Mononuclear cell (primary cell): ENCODE data around the gene CYFIP2. TPM values are rescaled to one million over a fixed set of nuclear protein-coding genes. Genes with fewer than 3 reads are reported as not detected.

Experiments
- H3K27me3 ChIP-seq: 2 replicates; pipeline ENCODE4 v1.6.0; 2011; ENCODE audit warnings: low read length, control low read depth; ENCODE audit not compliant: insufficient read depth
- H3K4me1 ChIP-seq: 2 replicates; pipeline ENCODE4 v1.5.1; 2011; ENCODE audit warnings: mild to moderate bottlenecking, low read length, control low read depth; ENCODE audit not compliant: insufficient read depth
- H3K4me3 ChIP-seq: 2 replicates; pipeline ENCODE4 v1.5.1; 2011; ENCODE audit warnings: mild to moderate bottlenecking, low read length, moderate library complexity
- H3K9me3 ChIP-seq: 2 replicates; pipeline ENCODE4 v1.5.1; 2011; ENCODE audit warnings: low read depth, mild to moderate bottlenecking, control low read depth, low read length
- total RNA-seq: library from RNA; depleted of rRNA; stranded (reverse); fragments of >200 nt; gene quantifications from one replicate; pipeline ENCODE4 v1.2.3, GENCODE V29; 2012

The CYFIP2 gene
- total RNA-seq, 1 donor: 200 TPM

GRCh38 chr5:157366741-157367674 is 101.1 kb downstream of the CYFIP2 start:
- no peaks in the 10 kb centered on the region for H3K9me3 ChIP-seq
- no peak overlapping the region for H3K4me3 ChIP-seq
- no peaks in the 10 kb centered on the region for H3K4me1 ChIP-seq
- no peaks in the 10 kb centered on the region for H3K27me3 ChIP-seq

GRCh38 chr5:157369507-157369906 is 103.6 kb downstream of the CYFIP2 start:
- no peaks in the 10 kb centered on the region for H3K4me1 ChIP-seq
- H3K9me3 ChIP-seq: no peaks in the 10 kb centered on the region

GRCh38 chr5:157370967-157371366 is 105.0 kb downstream of the CYFIP2 start:
- Histone ChIP-seq H3K27me3 (no peaks in the 10 kb centered on the region), H3K4me1 (no peaks in the 10 kb centered on the region), H3K4me3 (no peak overlapping the region), H3K9me3 (no peaks in the 10 kb centered on the region)

More at GRCh38 chr5:157369507-157369906, 103.6 kb downstream of the CYFIP2 start:
- Histone ChIP-seq H3K4me3 (no peak overlapping the region), H3K27me3 (no peaks in the 10 kb centered on the region)

- Histone ChIP-seq H3K4me3 (no peak overlapping the region), H3K4me1 (no peaks in the 10 kb centered on the region), H3K9me3 (no peaks in the 10 kb centered on the region), H3K27me3 (no peaks in the 10 kb centered on the region)
These were observed 105.9 kb downstream of the CYFIP2 start for GRCh38 chr5:157371655-157372471.

- H3K27me3 ChIP-seq: no peaks in the 10 kb centered on the region
- H3K4me3 ChIP-seq: no peak overlapping the region
- H3K9me3 ChIP-seq: no peaks in the 10 kb centered on the region
- no peaks in the 10 kb centered on the region for H3K4me1 ChIP-seq
These were observed 106.5 kb downstream of the CYFIP2 start for GRCh38 chr5:157372472-157372822.

- Histone ChIP-seq H3K9me3 (no peaks in the 10 kb centered on the region), H3K4me3 (no peak overlapping the region), H3K4me1 (no peaks in the 10 kb centered on the region), H3K27me3 (no peaks in the 10 kb centered on the region)
These were observed 112.6 kb downstream of the CYFIP2 start for GRCh38 chr5:157378509-157378908.

GRCh38 chr5:157379983-157380382 is 114.1 kb downstream of the CYFIP2 start:
- H3K27me3 ChIP-seq: no peaks in the 10 kb centered on the region
- H3K9me3 ChIP-seq: no peaks in the 10 kb centered on the region
- no peaks in the 10 kb centered on the region for H3K4me1 ChIP-seq
- H3K4me3 ChIP-seq: no peak overlapping the region

GRCh38 chr5:157381746-157382145 is 115.8 kb downstream of the CYFIP2 start:
- H3K4me3 ChIP-seq: no peak overlapping the region

GRCh38 chr5:157382996-157383800 is 117.3 kb downstream of the CYFIP2 start:
- H3K27me3 ChIP-seq: no peaks in the 10 kb centered on the region
- no peaks in the 10 kb centered on the region for H3K4me1 ChIP-seq
- no peaks in the 10 kb centered on the region for H3K9me3 ChIP-seq

More at GRCh38 chr5:157381746-157382145, 115.8 kb downstream of the CYFIP2 start:
- Histone ChIP-seq H3K9me3 (no peaks in the 10 kb centered on the region), H3K4me1 (no peaks in the 10 kb centered on the region), H3K27me3 (no peaks in the 10 kb centered on the region)

GRCh38 chr5:157384971-157385709 is 119.2 kb downstream of the CYFIP2 start:
- no peaks in the 10 kb centered on the region for H3K9me3 ChIP-seq
- H3K27me3 ChIP-seq: no peaks in the 10 kb centered on the region
- H3K4me3 ChIP-seq: no peak overlapping the region
- H3K4me1 ChIP-seq: no peaks in the 10 kb centered on the region

More at GRCh38 chr5:157382996-157383800, 117.3 kb downstream of the CYFIP2 start:
- H3K4me3 ChIP-seq: no peak overlapping the region

GRCh38 chr5:157387041-157387563 is 121.2 kb downstream of the CYFIP2 start:
- Histone ChIP-seq H3K4me1 (no peaks in the 10 kb centered on the region), H3K27me3 (no peaks in the 10 kb centered on the region), H3K9me3 (no peaks in the 10 kb centered on the region), H3K4me3 (no peak overlapping the region)

- Histone ChIP-seq H3K4me1 (no peaks in the 10 kb centered on the region), H3K27me3 (no peaks in the 10 kb centered on the region), H3K4me3 (no peak overlapping the region), H3K9me3 (no peaks in the 10 kb centered on the region)
These were observed 121.8 kb downstream of the CYFIP2 start for GRCh38 chr5:157387683-157388093.

GRCh38 chr5:157388111-157388710 is 122.3 kb downstream of the CYFIP2 start:
- Histone ChIP-seq H3K9me3 (no peaks in the 10 kb centered on the region), H3K27me3 (no peaks in the 10 kb centered on the region), H3K4me1 (no peaks in the 10 kb centered on the region), H3K4me3 (no peak overlapping the region)

GRCh38 chr5:157389103-157389502 is 123.2 kb downstream of the CYFIP2 start:
- Histone ChIP-seq H3K4me3 (no peak overlapping the region), H3K27me3 (no peaks in the 10 kb centered on the region), H3K9me3 (no peaks in the 10 kb centered on the region), H3K4me1 (no peaks in the 10 kb centered on the region)
